IMR-90 (cell line): Measurements from ENCODE around the gene RAX2. TPM values are rescaled to one million over a fixed set of nuclear protein-coding genes. Genes with fewer than 3 reads are reported as not detected.

ENCODE experiments used
- ATAC-seq: fragments of 200-7000 bp; cut with Tn5 transposase; 2 replicates; pipeline ENCODE4 v1.9.1; 2020; ENCODE audit warnings: low read depth, mild to moderate bottlenecking, moderate library complexity
- BruUV-seq: library from RNA; stranded (reverse); fragments of 400-500 nt; replicated peaks from 2 replicates; lab custom pipeline; 2021; lab: Mats Ljungman, UMichigan
- CTCF ChIA-PET: fragments of 300-600 bp; formaldehyde crosslinking; extraction: SDS; loops from one replicate; lab custom pipeline; 2021; ENCODE audit warnings: antibody characterized with exemption; lab: Yijun Ruan, JAX
- POLR2A ChIA-PET: fragments of 300-600 bp; sonication (Branson Sonifier 250); formaldehyde crosslinking; loops from one replicate; lab custom pipeline; 2022; ENCODE audit warnings: antibody characterized with exemption; ENCODE audit not compliant: unreplicated experiment; lab: Charles Lee
- DNase-seq: peaks from one replicate; pipeline ENCODE4 v3.0.0; 2013
- H2AFZ ChIP-seq: replicated peaks from 2 replicates; pipeline ENCODE3; 2013; ENCODE audit warnings: low read length, mild to moderate bottlenecking; ENCODE audit not compliant: poor library complexity
- H2AK5ac ChIP-seq: 2 replicates; pipeline ENCODE4 v1.6.1; 2013; ENCODE audit warnings: low read depth, low read length, inconsistent platforms
- H2AK9ac ChIP-seq: replicated peaks from 2 replicates; pipeline ENCODE3; 2013; ENCODE audit warnings: mild to moderate bottlenecking, low read depth, low read length, moderate library complexity; ENCODE audit not compliant: poor library complexity
- H2BK120ac ChIP-seq: 2 replicates; pipeline ENCODE4 v1.6.1; 2013; ENCODE audit warnings: low read depth, low read length, inconsistent platforms
- H2BK15ac ChIP-seq: 3 replicates; pipeline ENCODE4 v1.6.1; 2013; ENCODE audit warnings: low read depth, low read length, inconsistent platforms
- H2BK20ac ChIP-seq: 2 replicates; pipeline ENCODE4 v1.6.1; 2013; ENCODE audit warnings: low read depth, mild to moderate bottlenecking, inconsistent platforms, low read length, moderate library complexity
- H2BK5ac ChIP-seq: 2 replicates; pipeline ENCODE4 v1.6.1; 2013; ENCODE audit warnings: mild to moderate bottlenecking, low read depth, low read length, inconsistent platforms; ENCODE audit not compliant: poor library complexity, severe bottlenecking
- H3K14ac ChIP-seq: replicated peaks from 2 replicates; pipeline ENCODE4 v1.6.1; 2013; ENCODE audit warnings: low read depth, low read length, inconsistent platforms
- H3K18ac ChIP-seq: 2 replicates; pipeline ENCODE4 v1.6.1; 2013; ENCODE audit warnings: low read depth, low read length, control low read depth
- H3K23ac ChIP-seq: 2 replicates; pipeline ENCODE4 v1.6.1; 2013; ENCODE audit warnings: low read depth, low read length, inconsistent platforms
- H3K27ac ChIP-seq: 2 replicates; pipeline ENCODE4 v1.5.1; 2013; ENCODE audit warnings: mild to moderate bottlenecking, control low read depth, low read length; ENCODE audit not compliant: insufficient read depth
- H3K27me3 ChIP-seq: 2 replicates; pipeline ENCODE4 v1.6.1; 2013; ENCODE audit warnings: low read length; ENCODE audit not compliant: control insufficient read depth, insufficient read depth
- H3K36me3 ChIP-seq: 2 replicates; pipeline ENCODE4 v1.6.1; 2013; ENCODE audit warnings: low read length, mixed read lengths; ENCODE audit not compliant: control insufficient read depth, insufficient read depth
- H3K4ac ChIP-seq: 2 replicates; pipeline ENCODE4 v1.6.1; 2013; ENCODE audit warnings: low read depth, low read length, inconsistent platforms
- H3K4me1 ChIP-seq: 2 replicates; pipeline ENCODE4 v1.6.1; 2013; ENCODE audit warnings: low read length, mixed read lengths; ENCODE audit not compliant: control insufficient read depth, insufficient read depth
- H3K4me2 ChIP-seq: 2 replicates; pipeline ENCODE4 v1.6.1; 2013; ENCODE audit warnings: low read depth, mild to moderate bottlenecking, control low read depth, low read length, moderate library complexity
- H3K4me3 ChIP-seq: 2 replicates; pipeline ENCODE4 v1.5.1; 2013; ENCODE audit warnings: low read depth, mild to moderate bottlenecking, control low read depth, low read length, moderate library complexity; ENCODE audit not compliant: insufficient read depth
- H3K56ac ChIP-seq: 2 replicates; pipeline ENCODE4 v1.6.1; 2013; ENCODE audit warnings: low read length, inconsistent platforms; ENCODE audit not compliant: insufficient read depth; ENCODE audit errors: extremely low read depth
- H3K79me1 ChIP-seq, 2 experiments: 2 replicates each; pipeline ENCODE4 v1.6.1; 2013; ENCODE audit warnings: low read length in 2 of 2, inconsistent platforms in 1 of 2, low read depth in 1 of 2
- H3K9ac ChIP-seq: 2 replicates; pipeline ENCODE4 v1.6.1; 2013; ENCODE audit warnings: low read depth, low read length, control low read depth
- H3K9me1 ChIP-seq: 2 replicates; pipeline ENCODE4 v1.6.1; 2013; ENCODE audit warnings: low read length, inconsistent platforms; ENCODE audit not compliant: insufficient read depth
- H3K9me3 ChIP-seq: 2 replicates; pipeline ENCODE4 v1.6.1; 2013; ENCODE audit warnings: low read length; ENCODE audit not compliant: control insufficient read depth, insufficient read depth
- H4K20me1 ChIP-seq: 2 replicates; pipeline ENCODE4 v1.6.1; 2013; ENCODE audit warnings: low read length, inconsistent platforms; ENCODE audit not compliant: insufficient read depth
- H4K5ac ChIP-seq: 2 replicates; pipeline ENCODE4 v1.6.1; 2013; ENCODE audit warnings: mild to moderate bottlenecking, low read depth, low read length, control low read depth
- H4K8ac ChIP-seq, 2 experiments: 2 replicates each; pipeline ENCODE4 v1.6.1; 2013; ENCODE audit warnings: low read depth in 2 of 2, low read length in 2 of 2, control low read depth in 1 of 2, inconsistent platforms in 1 of 2
- H4K91ac ChIP-seq: 2 replicates; pipeline ENCODE4 v1.6.1; 2013; ENCODE audit warnings: low read depth, low read length, inconsistent platforms; ENCODE audit not compliant: insufficient read depth
- BHLHE40 ChIP-seq: fragments of 150-350 bp; IDR thresholded peaks from 2 replicates; pipeline ENCODE4 v1.6.1; 2016; ENCODE audit warnings: mild to moderate bottlenecking, low read depth, low read length
- CEBPB ChIP-seq: IDR thresholded peaks from 2 replicates; pipeline ENCODE4 v1.6.1; 2012; ENCODE audit warnings: low read depth, low read length, improper control_type of control experiment
- CHD1 ChIP-seq: IDR thresholded peaks from 2 replicates; pipeline ENCODE4 v1.6.1; 2012; ENCODE audit warnings: low read depth, low read length, improper control_type of control experiment
- FOS ChIP-seq: fragments of 150-350 bp; IDR thresholded peaks from 2 replicates; pipeline ENCODE4 v1.6.1; 2016; ENCODE audit warnings: low read depth, low read length
- MAFK ChIP-seq: IDR thresholded peaks from 2 replicates; pipeline ENCODE4 v1.6.1; 2012; ENCODE audit warnings: low read depth, low read length, improper control_type of control experiment
- MAZ ChIP-seq: IDR thresholded peaks from 2 replicates; pipeline ENCODE4 v1.6.1; 2012; ENCODE audit warnings: low read depth, mild to moderate bottlenecking, low read length, improper control_type of control experiment, moderate library complexity, borderline replicate concordance
- MXI1 ChIP-seq: IDR thresholded peaks from 2 replicates; pipeline ENCODE4 v1.6.1; 2012; ENCODE audit warnings: low read depth, mild to moderate bottlenecking, low read length, moderate library complexity, borderline replicate concordance
- POLR2A ChIP-seq: IDR thresholded peaks from 2 replicates; pipeline ENCODE4 v1.6.1; 2012; ENCODE audit warnings: mild to moderate bottlenecking, low read depth, low read length
- RAD21 ChIP-seq: IDR thresholded peaks from 2 replicates; pipeline ENCODE4 v1.6.1; 2012; ENCODE audit warnings: low read length, improper control_type of control experiment
- RCOR1 ChIP-seq: IDR thresholded peaks from 2 replicates; pipeline ENCODE4 v1.6.1; 2012; ENCODE audit warnings: mild to moderate bottlenecking, low read length, improper control_type of control experiment; ENCODE audit not compliant: insufficient replicate concordance
- RFX5 ChIP-seq: IDR thresholded peaks from 2 replicates; pipeline ENCODE4 v1.8.0; 2012; ENCODE audit warnings: low read depth, mild to moderate bottlenecking, low read length, moderate library complexity
- SMC3 ChIP-seq: fragments of 150-350 bp; IDR thresholded peaks from 2 replicates; pipeline ENCODE4 v1.6.1; 2016; ENCODE audit warnings: low read depth, mild to moderate bottlenecking, antibody characterized with exemption, low read length, moderate library complexity
- WGBS, 2 experiments: methylation state at CpG; one replicate each; pipeline versions ENCODE4 v1.1.5 to v1.1.7; 2013; ENCODE audit warnings: missing lambda C conversion rate in 2 of 2; ENCODE audit not compliant: insufficient read length in 1 of 2; ENCODE audit errors: extremely low coverage in 2 of 2; 5-methylcytosine and 5-hydroxymethylcytosine counted together
- dilution Hi-C: fragments of 300-500 bp; cut with HindIII; formaldehyde crosslinking; loops from one replicate; pipeline ENCODE4 v1.14.3; 2018; ENCODE audit warnings: low sequenced_read_pairs; ENCODE audit not compliant: unreplicated experiment
- in situ Hi-C: fragments of 300-500 bp; cut with MboI; formaldehyde crosslinking; loops from 3 replicates; pipeline ENCODE4 v1.14.3; 2019; ENCODE audit warnings: low sequenced_read_pairs, inconsistent platforms, mixed read lengths
- intact Hi-C: fragments of 100-400 bp; cut with micrococcal nuclease; formaldehyde crosslinking; loops from 2 replicates; pipeline ENCODE4 v1.10.0; 2022
- polyA plus RNA-seq, 3 experiments: library from polyadenylated mRNA; depleted of rRNA; stranded (reverse); fragments of >200 nt; gene quantifications; 2 replicates each; pipeline ENCODE4 v1.2.3, GENCODE V29; 2012; ENCODE audit warnings: low replicate concordance in 1 of 3
- total RNA-seq: library from RNA; depleted of rRNA; stranded (reverse); fragments of >200 nt; gene quantifications from 2 replicates; pipeline ENCODE4 v1.2.3, GENCODE V29; 2012
- TF ChIP-seq, protein P1 (sequence below): conservative IDR thresholded peaks from 2 replicates; pipeline ENCODE4 v1.5.1; 2012; ENCODE audit warnings: mild to moderate bottlenecking, low read depth, low read length, improper control_type of control experiment
- TF ChIP-seq, protein P2 (sequence below): fragments of 150-350 bp; IDR thresholded peaks from 2 replicates; pipeline ENCODE4 v1.6.1; 2017; ENCODE audit warnings: mild to moderate bottlenecking, antibody characterized with exemption, low read length, low read depth

RAX2 gene
- total and polyA plus RNA-seq, 2 of the 4 experiments (the other 2 are of a cell fraction), result not detected

DNA sequence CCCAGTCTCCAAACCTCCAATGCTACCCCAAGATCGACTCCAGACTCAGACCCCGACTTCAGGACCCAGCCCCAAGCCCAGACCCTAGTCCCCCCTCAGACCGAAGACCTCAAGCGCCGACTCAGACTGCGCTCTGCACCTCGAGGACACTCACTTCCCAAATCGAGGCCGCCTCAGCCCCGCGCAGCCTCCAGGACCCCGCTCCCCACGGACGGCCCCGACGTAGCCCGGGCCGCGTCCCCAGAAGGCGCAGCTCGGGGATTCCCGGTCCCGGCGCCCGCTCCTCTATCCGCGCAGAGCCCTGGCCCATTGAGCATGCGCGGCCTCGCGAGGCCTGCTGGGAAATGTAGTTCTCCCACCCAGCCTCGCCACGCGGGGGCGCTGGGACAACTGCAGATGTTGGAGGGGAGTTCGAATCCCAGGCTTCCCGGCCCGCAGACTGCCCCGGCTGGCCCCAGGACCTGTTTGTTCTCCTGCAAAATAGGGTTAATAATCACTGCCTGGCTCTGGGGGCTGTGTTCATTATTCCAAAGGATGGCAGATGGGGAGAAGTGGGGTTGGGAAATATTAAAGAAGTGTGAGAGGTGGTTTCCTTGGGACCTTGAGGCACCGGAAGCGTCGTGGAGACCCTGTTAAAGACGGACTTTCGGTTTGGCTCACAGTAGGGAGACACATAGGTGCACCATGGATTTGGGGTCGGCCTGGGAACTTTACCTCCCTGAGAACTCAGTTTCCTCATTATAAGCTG lies 10.5 kb downstream of the RAX2 start, which contains the start of gene APBA3:
Gene APBA3, minus strand, starts transcription at position 311 of the 748 bp plus-strand sequence. CDS start 1,428 bp downstream, outside the sequence.
- Histone ChIP-seq H2BK20ac (0 out of 2 replicates have a peak within 1 kb of the TSS, but pooled peaks have one; percentile 12), H2AK9ac (peak within 1 kb of the TSS; percentile 98), H3K9ac (peak within 1 kb of the TSS; percentile 95), H3K4me3 (peak within 1 kb of the TSS; percentile 87), H3K9me1 (peaks cover 3% of the 10 kb centered on the region; the same call in 1 of the 2 replicates), H3K56ac (peak within 1 kb of the TSS; percentile 83), H3K27me3 (no peaks in the 10 kb centered on the region), H3K27ac (peak within 1 kb of the TSS; percentile 97), H3K36me3 (peaks cover 10% of the 10 kb centered on the region; the same call in 1 of the 2 replicates), H3K4me1 (peaks cover 2% of the 10 kb centered on the region; the same call in 1 of the 2 replicates), H4K8ac (peak within 1 kb of the TSS; percentile 80 to 97), H3K18ac (peak within 1 kb of the TSS; percentile 35), H4K20me1 (no peaks in the 10 kb centered on the region), H2BK15ac (peak within 1 kb of the TSS; percentile 25; the same call in 1 of the 3 replicates), H2AK5ac (peak within 1 kb of the TSS; percentile 96), H3K23ac (peak within 1 kb of the TSS; percentile 87), H3K79me1 (peaks cover 18 to 36% of the 10 kb centered on the region in 2 experiments), H2BK5ac (peak within 1 kb of the TSS; percentile 93), H3K14ac (peak within 1 kb of the TSS; percentile 96), H4K91ac (peak within 1 kb of the TSS; percentile 80), H3K4ac (peak within 1 kb of the TSS; percentile 92), H2AFZ (peak within 1 kb of the TSS; percentile 99), H3K9me3 (no peaks in the 10 kb centered on the region), H2BK120ac (peak within 1 kb of the TSS; percentile 41; the same call in 1 of the 2 replicates), H3K4me2 (peak within 1 kb of the TSS; percentile 89), H4K5ac (peak within 1 kb of the TSS; percentile 76)
- in situ Hi-C loops (no loop called here), intact Hi-C loops (no loop called here), dilution Hi-C loops (no loop called here)
- ATAC-seq (peak; percentile 62), DNase-seq (peak; percentile 83)
- ChIA-PET POLR2A (no interaction called here), CTCF (interaction anchor here (0.5 to 0.7 kb wide), 2 partner anchors 30 to 227 kb away, joined by 3 to 4 read pairs; no protein-coding TSS in a partner anchor)
- WGBS, 2 experiments, result 0% methylated on average over 15 of the region's 45 CpGs; no CpG with 5 or more reads in 1 of the 2 experiments
- BruUV-seq, result no TSS peak
- TF ChIP-seq FOS (no peak), POLR2A (peak; percentile 66; the same call in 1 of the 2 replicates), CHD1 (no peak), RCOR1 (no peak), BHLHE40 (no peak), MAFK (no peak), RFX5 (no peak), MAZ (peak; percentile 56; the same call in 1 of the 2 replicates), CEBPB (no peak), SMC3 (no peak), RAD21 (no peak), MXI1 (no peak; the same call in 1 of the 2 replicates)
- TF ChIP-seq, protein P1, sequence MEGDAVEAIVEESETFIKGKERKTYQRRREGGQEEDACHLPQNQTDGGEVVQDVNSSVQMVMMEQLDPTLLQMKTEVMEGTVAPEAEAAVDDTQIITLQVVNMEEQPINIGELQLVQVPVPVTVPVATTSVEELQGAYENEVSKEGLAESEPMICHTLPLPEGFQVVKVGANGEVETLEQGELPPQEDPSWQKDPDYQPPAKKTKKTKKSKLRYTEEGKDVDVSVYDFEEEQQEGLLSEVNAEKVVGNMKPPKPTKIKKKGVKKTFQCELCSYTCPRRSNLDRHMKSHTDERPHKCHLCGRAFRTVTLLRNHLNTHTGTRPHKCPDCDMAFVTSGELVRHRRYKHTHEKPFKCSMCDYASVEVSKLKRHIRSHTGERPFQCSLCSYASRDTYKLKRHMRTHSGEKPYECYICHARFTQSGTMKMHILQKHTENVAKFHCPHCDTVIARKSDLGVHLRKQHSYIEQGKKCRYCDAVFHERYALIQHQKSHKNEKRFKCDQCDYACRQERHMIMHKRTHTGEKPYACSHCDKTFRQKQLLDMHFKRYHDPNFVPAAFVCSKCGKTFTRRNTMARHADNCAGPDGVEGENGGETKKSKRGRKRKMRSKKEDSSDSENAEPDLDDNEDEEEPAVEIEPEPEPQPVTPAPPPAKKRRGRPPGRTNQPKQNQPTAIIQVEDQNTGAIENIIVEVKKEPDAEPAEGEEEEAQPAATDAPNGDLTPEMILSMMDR, result peak; percentile 76
- TF ChIP-seq, protein P2, sequence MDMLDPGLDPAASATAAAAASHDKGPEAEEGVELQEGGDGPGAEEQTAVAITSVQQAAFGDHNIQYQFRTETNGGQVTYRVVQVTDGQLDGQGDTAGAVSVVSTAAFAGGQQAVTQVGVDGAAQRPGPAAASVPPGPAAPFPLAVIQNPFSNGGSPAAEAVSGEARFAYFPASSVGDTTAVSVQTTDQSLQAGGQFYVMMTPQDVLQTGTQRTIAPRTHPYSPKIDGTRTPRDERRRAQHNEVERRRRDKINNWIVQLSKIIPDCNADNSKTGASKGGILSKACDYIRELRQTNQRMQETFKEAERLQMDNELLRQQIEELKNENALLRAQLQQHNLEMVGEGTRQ, result peak; percentile 36; the same call in 1 of the 2 replicates
